Hematopoietic multipotent progenitor cell (in vitro differentiated cells): ENCODE results near the gene STAT5B. TPM values are rescaled to one million over a fixed set of nuclear protein-coding genes. Genes with fewer than 3 reads are reported as not detected.

Source experiments
- DNase-seq, 3 donors: peaks; one replicate each; pipeline ENCODE4 v3.0.0-alpha.2; 2011 to 2015; ENCODE audit warnings: low read depth in 2 of 3, low spot score in 2 of 3
- total RNA-seq: library from RNA; depleted of rRNA; stranded (reverse); fragments of >200 nt; gene quantifications from one replicate; pipeline ENCODE4 v1.2.3, GENCODE V29; 2012

STAT5B gene
- total RNA-seq, 1 donor: 135 TPM

GRCh38 chr17:42183741-42184711, 92.2 kb downstream of the STAT5B start:
- peak; percentile 73 to 83 (median 79) for DNase-seq

- no peak for DNase-seq
Observed at GRCh38 chr17:42182927-42183734, 93.1 kb downstream of the STAT5B start.

- DNase-seq: no peak
Observed at GRCh38 chr17:42181851-42182207, 94.4 kb downstream of the STAT5B start.

- DNase-seq: peak; percentile 72 to 91 (median 90)
Observed at GRCh38 chr17:42180922-42181850, 95.0 kb downstream of the STAT5B start, which contains the start of gene KCNH4. TSS of gene KCNH4 (minus strand) at chr17:42181142. CDS start at chr17:42180945, 197 bp downstream.

- DNase-seq: no peak
Observed at GRCh38 chr17:42180411-42180921, 95.7 kb downstream of the STAT5B start.

- DNase-seq: peak in 1 of 3 donors; percentile 56
Observed at GRCh38 chr17:42179911-42180410, 96.2 kb downstream of the STAT5B start.

GRCh38 chr17:42179335-42179734, 96.9 kb downstream of the STAT5B start:
- DNase-seq: no peak

GRCh38 chr17:42178817-42179216, 97.4 kb downstream of the STAT5B start:
- no peak for DNase-seq

GRCh38 chr17:42177684-42178083, 98.5 kb downstream of the STAT5B start:
- DNase-seq: no peak

- DNase-seq: no peak
Observed at GRCh38 chr17:42174126-42174783, 101.9 kb downstream of the STAT5B start.

- DNase-seq: no peak
Observed at GRCh38 chr17:42171831-42172230, 104.4 kb downstream of the STAT5B start.

- no peak for DNase-seq
Observed at GRCh38 chr17:42169351-42169750, 106.8 kb downstream of the STAT5B start.

GRCh38 chr17:42167807-42168206, 108.4 kb downstream of the STAT5B start:
- DNase-seq: no peak

GRCh38 chr17:42166196-42166763, 109.9 kb downstream of the STAT5B start:
- DNase-seq: no peak

GRCh38 chr17:42165751-42166150, 110.4 kb downstream of the STAT5B start:
- no peak for DNase-seq

- DNase-seq: no peak
Observed at GRCh38 chr17:42163696-42164407, 112.3 kb downstream of the STAT5B start.

- peak in 1 of 3 donors; percentile 50 for DNase-seq
Observed at GRCh38 chr17:42163113-42163512, 113.1 kb downstream of the STAT5B start.

GRCh38 chr17:42160531-42160910, 115.7 kb downstream of the STAT5B start:
- no peak for DNase-seq
